Measurements from ENCODE around the gene GNG13.
"Not testable (repeated sequence)": the region's sequence is repeated elsewhere in the genome, so short reads cannot be mapped to it uniquely, and the experiment has no call there.

GNG13 gene, protein sequence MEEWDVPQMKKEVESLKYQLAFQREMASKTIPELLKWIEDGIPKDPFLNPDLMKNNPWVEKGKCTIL

DNA sequence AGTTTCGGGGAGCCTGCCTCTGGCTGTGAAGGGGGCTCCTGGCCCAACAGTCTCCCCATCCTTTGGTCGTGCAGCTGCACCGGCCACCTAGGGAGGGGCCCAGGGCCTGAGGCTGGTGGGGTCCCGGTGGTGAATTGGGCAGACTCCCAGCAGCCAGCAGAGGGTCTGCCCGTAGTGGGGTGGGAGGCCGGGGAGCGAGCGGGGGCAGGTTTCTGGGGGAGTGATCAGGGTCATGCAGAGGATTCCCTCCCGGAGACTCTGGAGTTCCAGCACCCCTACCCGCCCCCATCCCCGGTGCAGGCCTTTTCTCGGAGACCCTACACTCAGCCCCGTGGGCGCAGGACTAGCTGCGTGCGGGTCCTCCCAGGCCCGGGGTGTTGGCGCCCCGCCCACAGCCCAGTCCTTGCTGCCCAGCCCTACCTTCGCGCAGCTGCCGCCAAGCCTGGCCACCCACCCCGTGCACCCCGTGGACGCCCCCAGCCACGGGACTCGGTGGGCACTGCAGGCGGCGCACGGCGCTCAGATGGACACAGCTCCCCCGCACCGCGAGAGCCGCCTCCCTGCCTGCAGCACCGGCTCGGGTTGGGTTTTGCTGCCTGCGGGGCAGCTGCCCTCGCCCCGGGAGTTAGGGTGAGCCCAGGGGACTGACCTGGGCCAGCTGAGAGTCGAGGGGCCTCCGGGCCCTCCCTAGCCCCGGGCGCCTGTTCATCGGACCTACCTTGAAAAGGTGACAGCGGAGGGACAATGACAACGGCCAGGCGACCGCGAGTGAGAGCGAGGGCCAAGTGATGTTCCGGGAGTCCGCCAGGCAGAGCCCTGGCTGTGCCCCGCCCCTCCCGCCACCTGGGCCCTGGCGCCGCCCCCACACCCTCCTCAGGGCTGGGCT, at the start of gene GNG13:
TSS of gene GNG13 (minus strand) at position 787 of the 886 bp plus-strand sequence. CDS start 1,657 bp downstream, outside the sequence.
- no peak for DNase-seq

DNA sequence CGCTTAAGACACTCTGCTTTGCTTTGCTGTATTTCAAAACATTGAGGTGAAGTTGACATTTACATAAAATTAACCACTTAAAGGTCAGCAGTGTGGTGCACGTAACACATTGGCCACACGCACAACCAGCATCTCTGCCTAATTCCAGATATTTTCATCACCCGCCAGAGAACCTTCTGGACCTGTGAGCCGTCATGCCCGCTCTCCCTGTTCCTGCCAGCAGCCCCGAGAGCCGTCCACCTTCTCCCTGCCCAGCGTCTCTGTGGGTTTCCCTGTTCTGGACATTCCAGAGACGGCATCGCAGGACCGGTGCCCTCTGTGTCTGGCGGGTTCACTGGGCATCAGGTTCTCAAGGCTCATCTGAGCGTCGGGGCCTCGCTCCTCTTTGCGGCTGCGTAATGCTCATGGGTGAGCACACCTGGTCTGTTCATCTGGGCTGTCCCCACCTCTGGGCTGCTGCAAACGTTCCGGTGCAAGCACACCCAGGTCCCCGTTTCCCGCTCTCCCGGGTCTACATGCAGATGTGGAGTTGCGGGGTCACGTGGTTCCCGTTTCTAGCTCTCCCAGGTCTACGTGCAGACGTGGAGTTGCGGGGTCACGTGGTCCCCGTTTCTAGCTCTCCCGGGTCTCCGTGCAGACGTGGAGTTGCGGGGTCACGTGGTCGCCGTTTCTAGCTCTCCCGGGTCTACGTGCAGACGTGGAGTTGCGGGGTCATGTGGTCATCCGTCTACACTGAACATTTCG, 48.1 kb upstream of the GNG13 start:
- DNase-seq = no peak

DNA sequence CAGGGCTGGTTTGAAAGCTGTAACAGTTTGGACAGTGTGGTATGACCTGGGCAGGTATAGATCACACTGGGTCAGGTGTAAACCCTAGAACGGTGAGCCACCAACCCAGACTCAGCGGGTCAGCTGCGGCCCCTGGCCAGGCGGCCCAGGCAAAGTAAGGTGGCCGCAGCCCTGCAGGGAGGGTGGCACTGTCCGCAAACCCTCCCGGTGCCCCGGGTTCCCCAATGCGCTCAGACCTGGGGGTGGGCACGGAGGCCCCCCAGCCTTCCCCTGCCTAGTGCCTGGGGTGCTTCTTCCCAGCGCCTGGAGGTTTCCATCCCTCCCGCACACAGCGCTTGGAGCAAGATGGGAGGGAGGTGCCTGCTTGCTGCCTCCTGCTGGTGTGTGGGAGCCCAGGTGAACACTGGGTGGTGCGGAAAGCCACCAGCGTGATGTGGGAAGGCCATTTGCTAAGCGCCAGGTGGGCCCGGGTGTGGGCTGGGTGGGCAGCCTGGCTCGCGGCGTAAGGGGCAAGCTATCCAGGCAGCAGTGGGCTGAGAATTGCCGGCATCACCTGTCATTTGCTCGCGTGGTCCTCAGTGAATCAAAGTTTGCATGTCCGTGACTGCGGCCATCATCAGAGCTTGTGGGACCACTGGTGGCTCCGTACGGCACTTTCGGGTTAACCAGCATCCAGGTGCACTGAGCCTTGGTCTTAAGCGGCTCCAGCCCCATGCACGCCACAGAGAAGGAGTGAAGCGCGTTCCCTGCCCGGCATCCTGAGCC, 47.3 kb upstream of the GNG13 start:
- no peak for DNase-seq

DNA sequence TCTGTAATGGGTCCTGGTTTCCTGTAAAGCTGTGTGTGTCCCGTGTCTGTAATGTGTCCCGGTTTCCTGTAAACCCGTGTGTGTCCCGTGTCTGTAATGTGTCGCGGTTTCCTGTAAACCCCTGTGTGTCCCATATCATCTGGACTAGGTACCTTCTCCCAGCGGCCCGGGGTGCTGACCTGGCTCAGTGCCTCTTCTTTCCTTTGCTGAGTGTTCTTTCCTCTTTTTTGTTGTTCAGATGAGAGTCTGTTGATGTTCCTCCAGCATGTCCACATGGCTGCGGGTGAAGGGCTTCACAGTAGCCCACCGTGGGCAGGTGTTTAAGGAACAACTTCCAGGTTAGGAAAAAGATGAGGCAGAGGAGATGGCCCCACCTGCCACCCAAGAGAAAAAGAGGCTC, 46.6 kb upstream of the GNG13 start:
- no peak for DNase-seq

DNA sequence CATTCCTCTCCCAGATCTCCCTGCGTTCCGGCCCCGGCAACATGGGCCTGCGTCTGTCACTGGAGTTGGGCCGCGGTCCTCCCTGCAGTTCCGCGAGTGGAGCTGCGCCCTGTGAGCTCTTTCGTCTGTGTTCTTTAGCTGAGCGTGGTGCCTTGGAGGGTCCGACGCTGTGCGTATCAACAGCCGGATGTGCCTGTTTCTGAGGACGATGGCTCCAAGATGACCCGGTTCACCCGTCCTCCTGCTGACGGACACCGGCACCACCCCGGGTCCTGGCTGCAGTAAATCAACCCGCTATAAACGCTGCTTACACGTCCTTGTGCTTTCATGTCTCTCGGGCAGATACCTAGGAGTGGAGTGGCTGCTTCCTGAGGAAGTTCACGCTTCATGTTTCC, 44.8 kb upstream of the GNG13 start:
- DNase-seq = no peak

DNA sequence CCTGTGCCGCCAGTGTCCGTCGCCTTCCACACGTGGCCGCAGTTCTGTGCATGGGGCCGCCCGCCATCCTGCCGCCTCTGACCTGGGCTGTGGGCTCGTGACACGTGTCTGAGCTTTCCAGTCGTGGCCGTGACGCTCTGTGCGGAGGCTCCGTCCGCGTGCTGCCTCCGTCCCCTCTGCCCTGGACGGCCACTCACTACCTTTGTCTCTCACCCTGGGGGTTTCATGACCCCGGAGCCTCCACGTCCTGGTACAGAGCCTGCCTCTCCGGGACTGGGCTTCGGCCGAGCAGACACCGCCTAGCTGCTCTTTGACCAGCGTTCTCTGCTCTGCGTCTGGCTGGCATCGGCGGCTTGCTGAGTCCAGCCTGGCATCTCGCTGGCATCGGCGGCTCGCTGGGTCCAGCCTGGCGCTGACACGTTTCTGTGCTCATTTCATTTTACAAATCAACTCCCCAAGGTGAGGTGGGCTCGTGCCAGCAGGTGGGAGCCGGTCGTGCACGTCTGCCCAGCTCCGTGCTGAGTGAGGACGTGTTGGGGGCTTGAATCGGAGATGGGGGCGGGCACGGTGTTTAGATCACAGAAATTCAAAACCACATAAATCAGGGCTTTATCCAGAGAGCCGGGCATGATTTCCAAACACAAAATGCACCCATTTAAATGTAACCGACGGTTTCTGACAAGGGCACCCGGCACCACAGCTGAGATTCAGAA, 44.3 kb upstream of the GNG13 start:
- DNase-seq = no peak

DNA sequence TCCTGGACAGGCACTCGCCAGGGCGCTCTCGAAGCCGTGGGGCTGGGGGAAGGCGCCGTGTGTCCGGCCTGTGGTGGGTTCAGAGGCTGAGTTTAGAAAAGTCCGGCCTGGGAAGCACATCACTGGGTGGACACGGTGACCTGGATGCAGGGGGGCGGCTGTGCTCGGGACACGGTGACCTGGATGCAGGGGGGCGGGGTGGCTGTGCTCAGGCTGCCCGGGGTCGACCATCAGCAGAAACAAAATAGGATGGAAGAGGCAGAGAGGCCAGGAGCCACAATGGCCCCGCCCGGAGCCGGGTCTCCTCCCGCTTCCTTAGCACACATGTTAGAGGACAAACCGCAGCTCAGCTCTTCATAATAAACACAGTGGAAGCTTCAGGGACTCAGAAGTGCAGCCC, 43.2 kb upstream of the GNG13 start:
- no peak for DNase-seq

DNA sequence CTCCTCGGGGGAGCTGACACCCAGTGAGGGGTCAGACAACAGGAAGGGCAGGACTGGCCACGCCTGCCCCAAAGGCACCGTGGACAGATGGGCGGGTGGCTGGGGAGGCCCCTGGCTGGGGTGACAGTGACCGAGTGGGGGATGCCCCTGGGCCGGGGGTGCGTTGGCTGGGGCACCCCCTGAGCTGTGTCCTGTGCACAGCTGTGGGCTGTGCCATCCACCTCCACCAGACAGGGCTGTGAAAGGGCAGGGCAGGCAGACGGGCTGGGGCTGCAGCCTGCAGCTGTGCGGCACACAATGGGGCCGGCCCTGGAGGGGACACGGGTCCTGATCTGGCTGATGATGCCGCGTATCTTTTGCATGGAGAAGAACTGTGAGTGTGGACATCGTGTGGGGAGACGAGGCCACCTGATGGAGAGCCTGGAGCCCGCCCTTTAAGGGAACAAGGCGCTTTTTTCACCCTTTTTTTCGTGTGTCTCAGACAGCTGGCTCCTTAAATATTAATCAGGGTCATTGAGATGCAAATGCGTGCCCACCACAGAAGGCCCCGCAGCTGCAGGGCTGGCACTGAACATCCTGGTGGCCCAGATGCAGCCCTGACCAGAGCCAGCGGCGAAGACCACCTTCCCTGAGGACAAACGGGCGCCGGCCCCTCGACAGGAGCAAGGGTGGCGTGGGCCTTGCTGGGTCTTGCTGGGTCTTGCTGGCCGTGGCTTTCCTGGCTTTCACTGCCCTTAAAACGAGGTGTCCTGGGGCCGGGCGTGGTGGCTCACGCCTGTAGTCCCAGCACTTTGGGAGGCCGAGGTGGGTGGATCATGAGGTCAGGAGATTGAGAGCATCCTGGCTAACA, 42.4 kb upstream of the GNG13 start:
- DNase-seq = no peak

DNA sequence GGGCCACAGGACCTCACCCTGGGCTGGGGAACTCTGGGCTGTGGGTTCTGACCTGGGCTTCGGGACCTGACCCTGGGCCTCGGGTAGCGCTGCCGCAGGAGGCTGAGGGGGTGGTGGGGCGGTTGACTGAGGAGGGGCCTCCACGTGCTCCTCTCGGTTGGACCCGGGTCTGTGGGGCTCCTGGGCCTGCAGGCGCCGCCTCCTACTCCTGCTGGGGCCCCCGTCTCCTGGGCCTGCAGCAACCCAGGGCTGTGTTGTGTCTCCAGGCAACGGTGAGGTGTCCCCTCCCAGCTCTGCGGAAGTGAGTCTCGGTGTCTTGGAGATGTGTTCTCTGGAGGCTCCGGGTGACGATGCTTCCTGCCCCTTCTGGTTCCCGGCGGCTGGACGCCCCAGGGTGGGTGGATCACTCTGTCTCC, 41.5 kb upstream of the GNG13 start:
- no peak for DNase-seq

DNA sequence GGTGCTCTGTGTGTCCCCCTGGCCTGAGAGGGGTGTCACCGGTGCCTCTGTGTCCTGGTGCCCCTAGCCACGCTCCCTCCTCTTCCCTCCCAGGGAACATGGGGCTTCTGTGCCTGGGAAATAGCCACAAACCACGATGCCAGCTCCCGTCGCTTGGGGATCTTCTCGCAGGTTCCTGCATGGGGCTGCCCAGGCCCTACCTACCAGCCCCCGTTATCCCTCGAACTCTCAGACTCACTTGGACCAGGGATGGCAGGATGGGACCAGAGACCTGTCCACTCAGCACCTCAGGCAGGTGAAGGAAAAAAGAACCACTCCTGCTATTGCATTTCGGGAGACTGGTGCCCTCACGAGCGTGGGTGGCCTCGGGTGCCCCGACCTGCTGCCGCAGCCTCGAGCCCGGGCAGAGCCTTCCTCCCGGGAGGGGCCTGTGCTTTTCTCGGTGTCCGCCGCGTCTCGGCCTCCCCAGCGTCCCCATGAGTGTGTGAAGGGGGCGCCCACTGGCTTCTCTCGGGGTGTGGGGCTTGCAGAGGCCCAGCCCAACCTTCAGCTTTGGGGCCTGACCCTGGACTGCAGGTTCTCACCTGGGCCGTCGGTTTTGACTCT, 41.0 kb upstream of the GNG13 start:
- no peak for DNase-seq

DNA sequence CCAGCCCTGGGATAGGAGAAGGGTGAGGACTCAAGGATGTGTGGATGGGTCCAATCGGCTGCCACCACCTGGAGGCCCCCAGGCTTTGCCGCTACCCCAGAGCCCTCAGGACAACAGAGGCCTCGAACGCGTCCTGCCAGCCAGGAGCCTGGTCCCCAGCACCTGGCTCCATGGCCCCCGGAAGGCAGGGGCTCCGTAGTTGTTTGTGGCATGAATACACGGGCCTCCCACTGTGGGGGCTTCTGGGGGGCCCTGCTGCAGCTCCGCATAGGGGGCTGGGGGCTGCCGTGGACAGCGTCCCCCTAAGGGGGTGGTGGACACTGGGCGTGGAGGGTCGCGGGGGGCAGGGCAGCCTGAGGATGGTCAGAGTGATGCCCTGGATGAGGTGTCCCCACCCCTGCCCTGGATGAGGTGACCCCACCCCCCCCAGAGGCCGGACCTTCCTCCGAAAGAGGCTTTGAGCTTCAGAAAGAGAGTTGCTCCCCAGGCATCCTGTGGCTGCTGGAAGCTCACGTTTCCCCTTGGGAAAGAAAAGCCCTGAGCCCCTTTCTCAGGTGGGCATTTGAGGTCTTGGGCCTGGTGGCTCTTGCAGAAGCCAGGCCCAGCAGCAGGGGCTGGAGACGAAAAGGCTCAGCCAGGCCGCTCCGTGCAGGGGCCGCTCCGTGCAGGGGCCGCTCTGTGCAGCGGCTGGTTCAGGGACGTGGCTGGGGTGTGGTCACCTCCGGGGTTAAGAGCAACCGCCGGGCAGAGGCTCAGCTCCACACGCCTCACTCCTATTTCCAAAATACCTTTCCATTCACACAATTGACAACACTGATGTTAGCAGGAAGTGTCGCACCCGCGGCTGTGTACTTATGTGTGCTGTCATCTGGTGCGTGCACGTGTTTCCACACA, 40.3 kb upstream of the GNG13 start:
- DNase-seq = no peak

DNA sequence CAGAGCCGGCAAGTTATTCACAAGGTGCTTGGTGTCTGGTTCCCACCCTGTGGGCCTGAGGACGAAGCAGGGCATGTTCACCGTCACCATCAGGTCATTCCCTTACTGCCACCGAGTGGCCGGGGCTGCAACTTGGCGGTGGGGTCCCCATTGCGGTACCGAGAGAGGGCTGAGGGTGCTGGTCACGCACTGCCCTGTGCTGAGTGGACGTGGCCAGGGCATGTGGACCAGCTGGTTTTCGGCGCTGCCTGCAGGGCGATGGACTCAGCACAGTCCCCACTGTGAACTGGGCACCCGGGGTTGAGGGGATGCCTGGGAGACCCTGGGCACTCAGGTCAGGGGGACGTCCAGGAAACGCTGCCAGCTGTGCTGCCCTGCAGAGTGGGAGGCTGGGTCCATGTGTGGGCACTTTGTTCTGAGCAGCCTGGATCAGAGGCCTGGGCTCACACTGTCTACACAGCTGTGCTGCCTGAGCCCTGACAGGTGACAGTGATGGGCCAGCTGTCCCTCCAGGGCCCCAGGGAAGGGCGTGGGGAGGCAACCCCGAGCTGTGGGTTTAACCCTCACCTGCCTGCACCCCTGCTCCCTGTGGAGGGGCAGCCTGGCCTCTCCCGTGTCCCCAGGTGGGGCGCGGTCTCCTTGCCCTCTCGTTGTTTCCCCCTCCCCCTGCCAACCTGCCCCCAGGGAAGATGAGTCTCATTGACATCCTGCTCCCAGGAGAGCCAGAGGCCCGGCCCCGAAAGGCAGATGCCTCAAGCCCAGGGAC, 39.3 kb upstream of the GNG13 start:
- no peak for DNase-seq

DNA sequence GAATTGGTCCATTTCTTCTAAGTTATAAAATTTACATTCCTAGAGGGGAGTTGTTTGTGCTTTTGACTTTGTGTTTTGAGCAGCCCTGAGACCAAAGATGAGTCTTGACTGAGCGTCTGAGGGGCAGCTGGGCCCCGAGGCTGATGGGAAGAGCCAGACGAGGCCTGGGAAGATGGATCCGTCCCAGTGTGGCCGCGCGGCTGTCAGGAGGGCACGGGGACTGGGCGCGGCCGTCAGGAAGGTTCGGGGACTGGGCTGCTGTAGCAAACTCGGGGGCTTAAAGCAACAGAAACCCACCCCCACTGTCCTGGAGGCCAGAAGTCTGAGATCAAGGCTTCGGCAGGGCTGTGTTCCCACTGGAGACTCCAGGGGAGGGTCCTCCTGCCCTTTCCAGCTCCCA, 38.2 kb upstream of the GNG13 start:
- no peak for DNase-seq

DNA sequence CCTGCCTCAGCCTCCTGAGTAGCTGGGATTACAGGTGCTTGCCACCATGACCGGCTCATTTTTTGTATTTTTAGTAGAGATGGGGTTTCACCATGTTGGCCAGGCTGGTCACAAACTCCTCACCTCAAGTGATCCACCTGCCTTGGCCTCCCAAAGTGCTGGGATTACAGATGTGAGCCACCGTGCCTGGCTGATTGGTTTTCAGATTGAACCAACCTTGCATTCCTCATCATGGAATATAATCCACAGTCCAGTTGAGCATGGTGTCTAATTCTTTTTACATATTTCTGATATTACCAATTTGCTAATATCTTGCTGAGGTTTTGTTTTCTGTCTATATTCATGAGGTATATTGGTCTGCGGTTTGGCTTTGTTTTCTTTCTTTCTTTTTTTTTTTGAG, 36.3 kb upstream of the GNG13 start:
- not testable (repeated sequence) for DNase-seq

DNA sequence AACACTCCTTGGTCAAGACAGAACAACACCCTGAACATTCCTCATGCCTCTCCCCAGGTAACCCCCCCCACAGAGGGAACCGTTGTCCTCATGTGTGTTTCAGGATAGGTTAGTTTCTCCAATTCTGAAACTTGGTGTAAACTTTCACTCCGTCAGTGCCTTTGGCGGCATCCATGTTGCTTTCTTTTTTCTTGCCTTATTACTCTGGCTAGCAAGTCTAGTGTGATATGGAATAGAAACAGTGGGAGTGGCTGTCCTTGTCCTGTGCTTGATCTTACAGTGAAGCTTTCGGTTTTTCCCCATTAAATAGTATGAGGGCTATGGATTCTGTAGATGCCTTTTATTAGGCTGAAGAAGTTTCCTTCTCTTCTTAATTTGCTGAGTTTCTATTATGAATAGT, 35.7 kb upstream of the GNG13 start:
- DNase-seq = no peak

DNA sequence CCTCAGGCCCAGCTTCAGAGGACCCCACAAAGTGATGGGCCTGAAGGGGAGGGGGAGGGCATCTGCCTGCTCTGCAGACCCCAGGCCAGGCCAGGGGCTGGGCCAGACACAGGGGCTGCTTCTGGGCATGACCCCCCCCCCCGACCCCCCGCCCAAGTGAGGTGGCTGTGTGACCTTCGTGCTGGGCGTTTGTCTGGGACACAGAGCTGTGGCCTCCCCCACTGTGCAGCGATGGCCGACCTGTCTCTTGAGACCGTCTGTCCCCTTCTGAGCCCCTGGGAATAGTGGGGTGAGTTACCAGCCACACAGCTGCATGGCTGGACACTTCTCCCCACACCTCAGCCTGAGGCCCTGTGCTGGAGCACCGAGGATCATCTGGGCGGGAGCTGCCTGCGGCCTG, 34.8 kb upstream of the GNG13 start:
- DNase-seq = no peak

DNA sequence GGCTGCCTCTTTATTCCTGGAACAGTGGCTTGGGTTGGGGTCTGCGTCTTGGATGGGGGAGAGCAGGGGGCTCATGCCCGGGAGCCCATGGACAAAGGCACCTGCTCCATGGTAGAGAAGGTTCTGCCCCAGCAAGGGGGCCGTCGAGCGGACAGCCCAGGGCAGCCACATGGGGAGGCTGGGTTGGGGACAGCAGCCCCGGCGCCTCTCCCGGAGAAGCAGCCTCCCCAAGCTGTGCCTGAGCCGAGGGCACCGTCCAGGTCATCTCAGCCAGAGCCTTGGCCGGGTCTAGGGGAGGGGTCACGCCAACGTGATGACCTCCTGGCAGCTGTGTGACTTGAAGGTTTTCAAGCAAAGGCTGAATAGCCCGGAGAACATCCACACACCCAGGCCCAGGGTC, 32.9 kb upstream of the GNG13 start:
- no peak for DNase-seq

DNA sequence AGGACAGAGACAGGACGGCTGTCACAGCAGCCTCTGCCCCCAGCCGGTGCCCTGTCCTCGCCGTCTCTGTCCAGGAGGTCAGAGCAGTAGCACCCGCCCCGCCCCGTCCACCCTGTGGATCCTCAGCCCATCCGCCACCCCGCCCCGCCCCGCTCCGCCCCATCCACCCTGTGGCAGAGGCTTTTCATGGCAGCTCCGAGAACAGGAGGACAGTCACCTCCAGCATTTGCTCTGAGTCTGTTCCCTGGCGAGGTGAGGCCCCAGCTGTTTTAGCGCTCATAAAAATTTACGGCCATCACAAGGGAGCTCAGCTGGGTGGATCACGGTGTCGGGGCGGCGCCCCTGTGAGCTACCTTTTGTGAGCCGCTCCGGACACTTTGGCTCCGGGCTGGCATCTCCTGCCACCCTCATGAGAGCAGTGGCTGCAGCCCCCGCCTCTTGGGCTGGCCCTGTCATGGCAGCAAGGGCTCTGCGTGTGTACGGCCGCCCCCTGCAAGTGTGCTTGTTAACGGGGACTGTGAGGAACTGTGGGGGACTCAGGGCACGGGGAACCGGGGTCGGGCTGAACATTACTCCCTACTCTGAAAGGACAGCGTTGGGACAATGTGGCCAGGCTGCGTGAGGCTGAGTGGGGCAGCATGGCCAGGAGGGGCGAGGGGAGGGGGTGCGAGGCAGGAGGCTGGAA, 32.3 kb upstream of the GNG13 start:
- DNase-seq = no peak

Measured in GF-D8 (cell line).